Heart left ventricle (tissue), 13 donors: ENCODE measurements around the gene UBXN7.

Experiments
- POLR2A ChIP-seq, 2 donors: fragments of 450-650 bp; IDR thresholded peaks; one replicate each; pipeline ENCODE4 v1.6.1; 2017; ENCODE audit warnings: antibody characterized with exemption in 2 of 2, mild to moderate bottlenecking in 2 of 2, moderate library complexity in 2 of 2
- TF ChIP-seq, protein P1 (sequence below), 12 donors: fragments of 200-600 bp; sonication (generic) in 4 of 12; IDR thresholded peaks; one replicate each; pipeline versions ENCODE4 v1.5.0 to v1.8.0; 2018 to 2022; ENCODE audit warnings: antibody characterized with exemption in 12 of 12, mild to moderate bottlenecking in 5 of 12
- donor health status: ischemic (EF 13 %, LVEDD 7.1; RV severe dilation, severe dysfunction).
- donor health status: DM: no; HTN: yes; CAD: no.
- donor health status: DM: no; HTN: no; CAD: no.
- donor health status: ischemic (EF 25% LVEDD 6.9; RV normal size, moderate dysfunction).
- donor health status: ischemic (EF 25% LVEDD 5.7; RV mildly dilated, moderate dysfunction).
- donor health status: ischemic (EF 35%, LVEDD 5.7; RV mildly dilated, moderate dysfunction).
- donor health status: nonischemic (EF 11% LVEDD 7.7; RV severe dilation, severe dysfunction).
- donor health status: DM: yes; HTN: yes; CAD: no.
- donor health status: PGD.
- donor health status: ischemic (EF 29% LVEDD 5.4; RV normal size, mild dysfunction).
- donor health status: nonischemic (EF 23%, LVEDD 6.1; RV moderate dilation, normal function).

- TF ChIP-seq, protein P1, sequence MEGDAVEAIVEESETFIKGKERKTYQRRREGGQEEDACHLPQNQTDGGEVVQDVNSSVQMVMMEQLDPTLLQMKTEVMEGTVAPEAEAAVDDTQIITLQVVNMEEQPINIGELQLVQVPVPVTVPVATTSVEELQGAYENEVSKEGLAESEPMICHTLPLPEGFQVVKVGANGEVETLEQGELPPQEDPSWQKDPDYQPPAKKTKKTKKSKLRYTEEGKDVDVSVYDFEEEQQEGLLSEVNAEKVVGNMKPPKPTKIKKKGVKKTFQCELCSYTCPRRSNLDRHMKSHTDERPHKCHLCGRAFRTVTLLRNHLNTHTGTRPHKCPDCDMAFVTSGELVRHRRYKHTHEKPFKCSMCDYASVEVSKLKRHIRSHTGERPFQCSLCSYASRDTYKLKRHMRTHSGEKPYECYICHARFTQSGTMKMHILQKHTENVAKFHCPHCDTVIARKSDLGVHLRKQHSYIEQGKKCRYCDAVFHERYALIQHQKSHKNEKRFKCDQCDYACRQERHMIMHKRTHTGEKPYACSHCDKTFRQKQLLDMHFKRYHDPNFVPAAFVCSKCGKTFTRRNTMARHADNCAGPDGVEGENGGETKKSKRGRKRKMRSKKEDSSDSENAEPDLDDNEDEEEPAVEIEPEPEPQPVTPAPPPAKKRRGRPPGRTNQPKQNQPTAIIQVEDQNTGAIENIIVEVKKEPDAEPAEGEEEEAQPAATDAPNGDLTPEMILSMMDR (IDR thresholded peaks at IDR 0.05) = no peak
- no peak for TF ChIP-seq POLR2A (IDR thresholded peaks at IDR 0.05)
Measured at GRCh38 chr3:196412704-196413103, 19.5 kb downstream of the UBXN7 start.
